ENCODE results near the gene ADAMTS16.

Gene ADAMTS16

GRCh38 chr5:5298841-5299541 lies 158.9 kb downstream of the ADAMTS16 start:
- TF ChIP-seq, protein P1, sequence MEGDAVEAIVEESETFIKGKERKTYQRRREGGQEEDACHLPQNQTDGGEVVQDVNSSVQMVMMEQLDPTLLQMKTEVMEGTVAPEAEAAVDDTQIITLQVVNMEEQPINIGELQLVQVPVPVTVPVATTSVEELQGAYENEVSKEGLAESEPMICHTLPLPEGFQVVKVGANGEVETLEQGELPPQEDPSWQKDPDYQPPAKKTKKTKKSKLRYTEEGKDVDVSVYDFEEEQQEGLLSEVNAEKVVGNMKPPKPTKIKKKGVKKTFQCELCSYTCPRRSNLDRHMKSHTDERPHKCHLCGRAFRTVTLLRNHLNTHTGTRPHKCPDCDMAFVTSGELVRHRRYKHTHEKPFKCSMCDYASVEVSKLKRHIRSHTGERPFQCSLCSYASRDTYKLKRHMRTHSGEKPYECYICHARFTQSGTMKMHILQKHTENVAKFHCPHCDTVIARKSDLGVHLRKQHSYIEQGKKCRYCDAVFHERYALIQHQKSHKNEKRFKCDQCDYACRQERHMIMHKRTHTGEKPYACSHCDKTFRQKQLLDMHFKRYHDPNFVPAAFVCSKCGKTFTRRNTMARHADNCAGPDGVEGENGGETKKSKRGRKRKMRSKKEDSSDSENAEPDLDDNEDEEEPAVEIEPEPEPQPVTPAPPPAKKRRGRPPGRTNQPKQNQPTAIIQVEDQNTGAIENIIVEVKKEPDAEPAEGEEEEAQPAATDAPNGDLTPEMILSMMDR (IDR thresholded peaks at IDR 0.05; ENCODE audit: low read depth, low read length), result no peak

DNA sequence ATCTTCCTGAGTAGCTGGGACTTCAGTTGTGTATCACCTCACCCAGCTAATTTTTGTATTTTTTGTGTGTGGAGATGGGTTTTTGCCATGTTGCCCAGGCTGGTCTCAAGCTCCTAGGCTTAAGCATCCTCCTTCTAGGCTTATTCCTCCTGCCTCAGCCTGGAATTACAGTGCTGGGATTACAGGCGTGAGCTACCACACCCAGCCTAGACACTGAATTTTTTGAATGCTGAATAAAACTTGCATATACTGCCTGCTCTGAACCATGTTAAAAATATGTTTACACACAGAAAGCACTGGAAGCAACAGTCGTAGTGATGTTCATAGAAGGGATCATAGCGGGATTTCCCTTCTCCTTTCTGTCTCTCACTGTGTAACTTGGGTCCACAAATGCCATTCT lies 161.0 kb downstream of the ADAMTS16 start:
- no peak overlapping the region for H3K4me3 ChIP-seq (ENCODE audit: low read depth, low read length)
- TF ChIP-seq, protein P1 (IDR thresholded peaks at IDR 0.05; ENCODE audit: low read depth, low read length), result no peak

More at GRCh38 chr5:5298841-5299541, 158.9 kb downstream of the ADAMTS16 start:
- no peak overlapping the region for H3K4me3 ChIP-seq (ENCODE audit: low read depth, low read length)

DNA sequence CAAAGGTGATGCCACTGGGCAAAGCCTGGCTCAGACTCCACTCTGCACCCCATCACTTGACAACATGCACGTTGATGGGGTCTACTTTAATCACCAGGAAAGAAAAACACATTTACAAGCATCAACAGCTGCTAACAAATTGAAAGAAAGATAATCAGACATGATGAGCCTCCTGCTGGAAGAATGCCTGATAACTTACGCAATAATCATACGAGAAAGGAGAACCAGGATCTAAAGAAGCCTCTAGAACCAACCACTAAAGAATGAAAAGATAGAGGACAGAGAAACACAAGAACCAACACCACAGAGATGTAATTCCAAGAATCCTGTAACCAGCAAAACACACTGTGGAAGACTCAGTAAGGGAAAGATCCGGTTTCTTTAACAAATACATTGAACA lies 162.1 kb downstream of the ADAMTS16 start:
- TF ChIP-seq, protein P1 (IDR thresholded peaks at IDR 0.05; ENCODE audit: low read depth, low read length), result no peak
- H3K4me3 ChIP-seq (ENCODE audit: low read depth, low read length), result no peak overlapping the region

- TF ChIP-seq, protein P1 (IDR thresholded peaks at IDR 0.05; ENCODE audit: low read depth, low read length), result no peak
- H3K4me3 ChIP-seq (ENCODE audit: low read depth, low read length), result no peak overlapping the region
These were observed 163.1 kb downstream of the ADAMTS16 start for GRCh38 chr5:5303242-5303641.

DNA sequence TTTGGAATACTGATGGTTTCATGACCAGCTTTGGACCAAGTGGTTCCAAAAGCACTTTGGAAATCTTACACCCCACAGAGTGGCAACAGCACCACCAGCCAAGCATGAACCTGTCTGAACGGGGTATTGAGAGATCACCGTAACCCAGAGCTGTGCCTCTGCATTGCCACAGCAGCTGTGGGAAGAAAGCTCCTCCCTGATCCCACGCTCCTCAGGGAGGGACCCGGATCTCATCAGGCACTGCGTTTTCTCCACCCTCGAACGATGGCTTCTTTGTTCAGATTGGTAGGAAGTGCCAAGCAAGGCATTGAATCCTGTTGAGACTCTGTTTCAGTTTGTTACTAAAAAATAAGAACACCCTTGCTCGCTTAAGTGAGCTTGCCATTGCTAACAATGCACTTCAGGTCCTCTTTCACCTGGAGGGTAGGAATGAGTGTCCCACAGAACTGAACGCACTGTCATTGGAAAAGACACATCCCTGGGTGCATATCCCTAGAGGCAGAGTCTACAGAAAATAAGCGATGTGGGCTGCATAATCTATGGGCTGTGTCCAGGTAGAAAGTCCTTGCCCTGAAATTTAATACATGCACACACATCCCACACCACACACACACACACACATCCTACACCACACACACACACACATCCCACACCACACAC lies 164.4 kb downstream of the ADAMTS16 start:
- TF ChIP-seq, protein P1 (IDR thresholded peaks at IDR 0.05; ENCODE audit: low read depth, low read length), result no peak
- H3K4me3 ChIP-seq (ENCODE audit: low read depth, low read length), result no peak overlapping the region

DNA sequence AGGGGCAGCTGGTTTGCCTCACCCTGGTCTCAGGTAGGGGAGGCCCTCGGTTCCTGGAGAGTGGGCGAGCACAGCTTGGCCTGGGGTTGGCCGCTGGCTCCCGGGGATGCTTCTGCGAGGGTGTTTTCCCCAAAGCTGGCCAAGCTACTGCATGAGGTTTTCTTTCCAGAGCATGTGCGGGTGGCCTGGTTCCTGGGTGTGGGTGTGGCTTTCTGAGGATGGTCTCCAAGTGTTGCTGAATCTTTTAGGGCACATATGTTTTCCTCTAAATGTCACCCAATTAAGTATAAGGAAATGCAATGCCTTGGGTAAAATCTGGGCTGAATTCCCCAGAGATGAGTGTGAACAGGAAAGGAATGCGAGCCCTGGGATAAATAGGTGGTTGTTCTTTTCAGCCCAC lies 166.6 kb downstream of the ADAMTS16 start:
- H3K4me3 ChIP-seq (ENCODE audit: low read depth, low read length), result no peak overlapping the region
- TF ChIP-seq, protein P1 (IDR thresholded peaks at IDR 0.05; ENCODE audit: low read depth, low read length), result no peak

GRCh38 chr5:5308319-5308718 lies 168.2 kb downstream of the ADAMTS16 start:
- H3K4me3 ChIP-seq (ENCODE audit: low read depth, low read length), result no peak overlapping the region

More at GRCh38 chr5:5308319-5308718, 168.2 kb downstream of the ADAMTS16 start:
- TF ChIP-seq, protein P1 (IDR thresholded peaks at IDR 0.05; ENCODE audit: low read depth, low read length), result no peak

Data from WI38 (cell line).